ENCODE measurements around the gene DCAKD.

DCAKD gene

DNA sequence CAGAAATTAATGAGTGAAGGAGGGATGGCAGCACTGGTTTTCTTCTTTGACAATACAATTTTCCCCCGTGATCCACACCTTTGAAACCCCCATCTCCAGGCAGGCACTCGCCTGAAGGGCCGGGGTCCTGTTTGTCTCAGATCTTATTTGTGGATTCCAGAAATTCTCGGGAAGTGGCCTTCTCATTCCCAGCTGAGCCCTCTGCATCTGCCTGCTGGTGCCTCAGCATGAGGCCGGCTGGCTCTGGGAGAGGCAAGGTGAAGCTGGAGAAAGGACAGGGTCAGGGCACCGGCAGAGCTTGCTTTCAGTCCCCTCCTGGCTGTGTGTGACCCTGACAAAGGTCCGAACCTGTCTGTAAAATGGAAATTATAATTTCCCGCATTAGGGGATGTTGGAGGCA is 47.6 kb downstream of the DCAKD start:
- Histone ChIP-seq H3K9ac (no peak overlapping the region), H3K27ac (no peak overlapping the region), H3K4me2 (ENCODE audit: low read length) (no peak overlapping the region), H2AFZ (no peak overlapping the region), H3K4me1 (no peaks in the 10 kb centered on the region), H3K36me3 (ENCODE audit: control insufficient read depth, insufficient read depth, low read length) (no peaks in the 10 kb centered on the region), H3K9me3 (ENCODE audit: control insufficient read depth, low read length) (no peaks in the 10 kb centered on the region), H3K4me3 (ENCODE audit: low read depth, low read length) (no peak overlapping the region), H3K27me3 (ENCODE audit: control insufficient read depth, insufficient read depth, low read length) (no peaks in the 10 kb centered on the region), H3K79me2 (no peaks in the 10 kb centered on the region)
- TF ChIP-seq, protein P1, sequence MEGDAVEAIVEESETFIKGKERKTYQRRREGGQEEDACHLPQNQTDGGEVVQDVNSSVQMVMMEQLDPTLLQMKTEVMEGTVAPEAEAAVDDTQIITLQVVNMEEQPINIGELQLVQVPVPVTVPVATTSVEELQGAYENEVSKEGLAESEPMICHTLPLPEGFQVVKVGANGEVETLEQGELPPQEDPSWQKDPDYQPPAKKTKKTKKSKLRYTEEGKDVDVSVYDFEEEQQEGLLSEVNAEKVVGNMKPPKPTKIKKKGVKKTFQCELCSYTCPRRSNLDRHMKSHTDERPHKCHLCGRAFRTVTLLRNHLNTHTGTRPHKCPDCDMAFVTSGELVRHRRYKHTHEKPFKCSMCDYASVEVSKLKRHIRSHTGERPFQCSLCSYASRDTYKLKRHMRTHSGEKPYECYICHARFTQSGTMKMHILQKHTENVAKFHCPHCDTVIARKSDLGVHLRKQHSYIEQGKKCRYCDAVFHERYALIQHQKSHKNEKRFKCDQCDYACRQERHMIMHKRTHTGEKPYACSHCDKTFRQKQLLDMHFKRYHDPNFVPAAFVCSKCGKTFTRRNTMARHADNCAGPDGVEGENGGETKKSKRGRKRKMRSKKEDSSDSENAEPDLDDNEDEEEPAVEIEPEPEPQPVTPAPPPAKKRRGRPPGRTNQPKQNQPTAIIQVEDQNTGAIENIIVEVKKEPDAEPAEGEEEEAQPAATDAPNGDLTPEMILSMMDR (IDR thresholded peaks at IDR 0.05) = no peak

DNA sequence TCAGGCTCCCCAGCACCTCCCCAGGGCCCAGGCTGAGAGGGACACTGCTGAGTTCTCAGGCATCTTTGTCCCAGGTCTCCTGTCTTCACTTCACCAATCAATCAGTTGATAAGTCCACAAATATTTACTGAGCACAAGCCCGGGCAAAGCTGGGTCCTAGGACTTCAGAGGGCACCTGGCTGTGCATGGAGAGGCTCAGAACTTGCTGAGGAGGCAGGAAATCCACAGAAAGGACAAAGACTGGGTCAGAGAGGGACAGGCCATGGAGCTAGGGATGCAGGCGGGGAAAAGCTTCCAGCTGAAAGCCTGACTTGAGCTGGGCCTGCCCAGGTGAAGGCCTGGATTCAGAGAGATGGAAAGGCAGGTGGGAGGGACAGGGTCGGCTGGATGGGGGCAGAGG is 50.1 kb downstream of the DCAKD start:
- no peak overlapping the region for H3K9ac ChIP-seq
- H3K36me3 ChIP-seq (ENCODE audit: control insufficient read depth, insufficient read depth, low read length) = no peaks in the 10 kb centered on the region
- H3K79me2 ChIP-seq = no peaks in the 10 kb centered on the region
- TF ChIP-seq, protein P1 (IDR thresholded peaks at IDR 0.05) = no peak
- no peak overlapping the region for H3K4me3 ChIP-seq (ENCODE audit: low read depth, low read length)
- H3K4me1 ChIP-seq = no peaks in the 10 kb centered on the region
- no peak overlapping the region for H3K4me2 ChIP-seq (ENCODE audit: low read length)
- H3K27ac ChIP-seq = no peak overlapping the region
- no peaks in the 10 kb centered on the region for H3K9me3 ChIP-seq (ENCODE audit: control insufficient read depth, low read length)
- H2AFZ ChIP-seq = no peak overlapping the region
- no peaks in the 10 kb centered on the region for H3K27me3 ChIP-seq (ENCODE audit: control insufficient read depth, insufficient read depth, low read length)

DNA sequence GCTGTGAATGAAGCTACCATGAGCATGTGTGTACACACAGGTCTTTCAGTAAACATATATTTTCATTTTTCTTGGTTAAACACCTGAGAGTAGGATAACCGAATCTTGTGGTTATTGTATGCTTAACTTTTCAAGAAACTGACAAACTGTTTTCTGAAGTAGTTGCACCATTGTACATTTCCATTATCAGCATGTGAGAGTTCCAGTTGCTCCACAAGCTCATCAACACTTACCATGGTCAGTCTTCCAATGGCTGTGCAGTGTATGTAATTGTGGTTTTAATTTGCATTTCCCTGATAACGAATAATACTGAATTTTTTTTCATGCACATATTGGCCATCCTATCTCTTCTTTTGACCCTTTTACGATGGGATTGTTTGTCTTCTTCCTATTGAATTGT is 52.0 kb downstream of the DCAKD start:
- H3K9ac ChIP-seq = no peak overlapping the region
- TF ChIP-seq, protein P1 (IDR thresholded peaks at IDR 0.05) = no peak
- H3K4me1 ChIP-seq = no peaks in the 10 kb centered on the region

DNA sequence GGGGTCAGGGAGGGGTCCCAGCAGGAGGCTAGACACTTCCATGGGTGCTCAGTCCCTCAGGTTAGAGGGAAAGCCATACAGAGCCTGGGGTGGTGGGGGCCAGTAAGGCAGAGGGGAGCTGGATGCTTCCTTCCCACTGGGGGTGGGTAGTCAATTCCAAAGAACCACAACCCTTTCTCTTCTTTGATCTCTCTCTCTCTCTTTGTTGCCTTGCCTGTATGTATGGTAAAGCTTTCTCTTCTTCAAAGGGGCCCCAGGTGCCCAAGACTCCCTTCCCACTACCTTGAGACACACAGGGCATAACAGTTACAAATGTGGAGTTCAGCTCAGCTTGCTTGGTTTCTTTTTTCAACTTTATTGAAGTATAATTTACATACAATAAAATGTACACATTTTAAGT is 52.8 kb downstream of the DCAKD start:
- H3K27ac ChIP-seq = no peak overlapping the region
- no peaks in the 10 kb centered on the region for H3K79me2 ChIP-seq
- H3K27me3 ChIP-seq (ENCODE audit: control insufficient read depth, insufficient read depth, low read length) = no peaks in the 10 kb centered on the region
- H3K36me3 ChIP-seq (ENCODE audit: control insufficient read depth, insufficient read depth, low read length) = no peaks in the 10 kb centered on the region
- no peak overlapping the region for H3K4me3 ChIP-seq (ENCODE audit: low read depth, low read length)
- H3K9ac ChIP-seq = no peak overlapping the region
- no peaks in the 10 kb centered on the region for H3K4me1 ChIP-seq
- TF ChIP-seq, protein P1 (IDR thresholded peaks at IDR 0.05) = no peak
- no peak overlapping the region for H2AFZ ChIP-seq
- H3K4me2 ChIP-seq (ENCODE audit: low read length) = no peak overlapping the region
- no peaks in the 10 kb centered on the region for H3K9me3 ChIP-seq (ENCODE audit: control insufficient read depth, low read length)

More for the DNA sequence above, 52.0 kb downstream of the DCAKD start:
- no peak overlapping the region for H3K4me2 ChIP-seq (ENCODE audit: low read length)
- no peak overlapping the region for H3K4me3 ChIP-seq (ENCODE audit: low read depth, low read length)
- no peak overlapping the region for H2AFZ ChIP-seq
- H3K27ac ChIP-seq = no peak overlapping the region
- H3K9me3 ChIP-seq (ENCODE audit: control insufficient read depth, low read length) = no peaks in the 10 kb centered on the region
- H3K79me2 ChIP-seq = no peaks in the 10 kb centered on the region
- H3K27me3 ChIP-seq (ENCODE audit: control insufficient read depth, insufficient read depth, low read length) = no peaks in the 10 kb centered on the region
- H3K36me3 ChIP-seq (ENCODE audit: control insufficient read depth, insufficient read depth, low read length) = no peaks in the 10 kb centered on the region

DNA sequence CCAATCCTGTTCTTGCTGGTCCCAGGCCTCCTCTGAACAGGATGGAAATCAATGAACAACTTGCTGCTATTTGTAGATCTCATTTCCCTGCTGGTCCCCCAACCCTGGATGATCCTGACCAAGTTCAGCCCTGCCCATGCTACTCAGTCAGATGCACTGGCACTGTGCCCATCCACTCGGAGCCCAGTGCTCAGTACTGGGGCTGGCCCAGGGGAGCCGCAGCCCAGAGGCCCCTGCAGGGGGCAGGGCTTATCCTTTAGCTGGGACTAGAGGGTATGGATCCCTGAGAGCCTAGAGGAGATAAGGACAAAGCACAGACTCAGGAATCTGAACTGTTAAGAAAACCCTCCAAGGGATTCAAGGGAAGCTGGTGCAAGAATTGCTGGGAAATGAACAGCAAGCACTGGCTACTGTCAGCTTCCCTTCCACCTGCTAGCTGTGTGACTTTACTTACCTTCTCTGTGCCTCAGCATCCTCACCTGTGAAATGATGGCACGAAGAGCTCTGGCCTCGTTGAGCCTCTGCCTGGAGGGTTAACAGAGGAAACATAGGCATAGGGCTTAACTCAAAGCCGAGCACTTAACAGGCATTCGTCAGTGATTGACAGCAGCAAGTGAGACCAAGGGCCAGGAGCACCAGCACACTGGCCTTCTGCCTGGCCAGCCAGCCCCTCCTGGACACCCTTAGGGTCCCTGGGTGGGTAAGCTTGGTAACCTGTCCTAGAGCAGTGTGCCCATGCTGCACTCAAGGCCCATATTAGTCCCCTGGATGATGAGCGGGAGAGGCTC is 53.5 kb downstream of the DCAKD start:
- H3K79me2 ChIP-seq = no peaks in the 10 kb centered on the region
- TF ChIP-seq, protein P1 (IDR thresholded peaks at IDR 0.05) = no peak
- H3K27ac ChIP-seq = no peak overlapping the region
- no peak overlapping the region for H2AFZ ChIP-seq
- H3K27me3 ChIP-seq (ENCODE audit: control insufficient read depth, insufficient read depth, low read length) = no peaks in the 10 kb centered on the region
- no peaks in the 10 kb centered on the region for H3K36me3 ChIP-seq (ENCODE audit: control insufficient read depth, insufficient read depth, low read length)
- no peak overlapping the region for H3K9ac ChIP-seq
- no peak overlapping the region for H3K4me3 ChIP-seq (ENCODE audit: low read depth, low read length)
- no peak overlapping the region for H3K4me2 ChIP-seq (ENCODE audit: low read length)
- no peaks in the 10 kb centered on the region for H3K9me3 ChIP-seq (ENCODE audit: control insufficient read depth, low read length)
- no peaks in the 10 kb centered on the region for H3K4me1 ChIP-seq
